NCI-H69 (cell line): Measurements from ENCODE around the gene PHACTR3.

ENCODE experiments used
- DNase-seq: peaks from one replicate; lab custom pipeline; 2025; lab: John Stamatoyannopoulos, UW

The PHACTR3 gene

DNA sequence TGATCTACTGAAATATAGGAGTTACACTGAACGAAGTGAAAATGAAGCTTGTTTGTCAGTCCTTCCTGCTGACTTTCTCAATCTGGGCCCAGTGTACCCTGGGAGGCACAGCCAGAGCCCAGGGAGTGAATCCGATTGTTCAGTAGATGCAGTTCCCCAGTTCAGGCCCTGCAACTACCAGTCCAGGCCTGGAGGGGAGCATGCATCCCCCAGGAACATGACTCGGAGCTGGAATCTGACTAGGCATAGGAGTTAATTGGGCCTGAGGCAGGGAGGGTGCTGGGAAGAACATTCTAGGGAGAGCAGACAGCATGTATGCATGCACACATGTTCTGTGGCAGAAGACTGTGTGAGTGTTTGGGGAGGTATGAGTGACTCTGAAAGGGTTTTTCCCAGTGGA, 42.1 kb downstream of the PHACTR3 start:
- DNase-seq: no peak

DNA sequence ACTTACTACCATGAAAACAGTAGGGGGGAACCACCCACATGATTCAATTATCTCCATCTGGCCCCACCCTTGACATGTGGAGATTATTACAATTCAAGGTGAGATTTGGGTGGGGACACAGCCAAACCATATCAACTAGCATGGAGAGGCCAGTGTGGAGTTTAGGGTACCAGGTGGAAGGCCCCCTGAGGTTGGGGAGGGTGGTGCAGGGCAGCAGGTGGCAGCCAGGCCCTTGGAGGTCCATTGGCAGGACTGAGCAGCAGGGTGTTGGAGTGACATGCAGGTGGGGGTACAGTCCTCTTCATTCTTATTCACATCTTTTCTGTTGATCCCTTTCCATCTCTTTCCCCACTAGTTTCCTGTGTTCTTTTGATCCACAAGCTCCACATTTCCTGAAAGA, 42.9 kb downstream of the PHACTR3 start:
- DNase-seq: no peak

DNA sequence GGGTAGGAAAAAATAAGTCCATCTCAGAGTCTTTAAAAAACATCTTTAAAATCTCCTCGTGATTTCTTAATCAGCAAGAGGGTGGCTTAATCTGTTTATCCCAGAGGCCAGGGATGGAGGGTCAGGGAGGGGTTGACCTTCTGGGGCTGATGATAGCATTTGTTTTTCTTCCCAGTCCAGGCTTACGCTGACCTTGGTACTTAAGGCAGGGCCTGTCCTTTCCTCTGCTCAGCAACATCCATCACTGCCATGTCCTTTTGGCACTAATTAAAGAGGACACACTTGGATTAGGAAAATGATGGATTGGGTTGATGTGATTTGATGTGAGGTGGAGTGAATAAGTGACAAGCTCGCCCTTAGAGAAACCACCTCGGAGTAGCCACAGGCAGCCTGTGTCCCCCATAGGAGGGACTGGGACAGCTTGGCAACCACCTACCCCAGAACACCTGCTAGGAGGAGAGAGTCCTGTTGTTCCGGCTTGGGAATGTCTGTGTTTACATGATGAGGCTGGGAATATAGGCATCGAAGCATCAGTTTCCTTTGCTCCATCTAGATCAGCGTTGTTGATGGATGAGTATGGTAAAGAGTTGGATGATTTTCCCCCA, 44.2 kb downstream of the PHACTR3 start:
- DNase-seq: no peak

DNA sequence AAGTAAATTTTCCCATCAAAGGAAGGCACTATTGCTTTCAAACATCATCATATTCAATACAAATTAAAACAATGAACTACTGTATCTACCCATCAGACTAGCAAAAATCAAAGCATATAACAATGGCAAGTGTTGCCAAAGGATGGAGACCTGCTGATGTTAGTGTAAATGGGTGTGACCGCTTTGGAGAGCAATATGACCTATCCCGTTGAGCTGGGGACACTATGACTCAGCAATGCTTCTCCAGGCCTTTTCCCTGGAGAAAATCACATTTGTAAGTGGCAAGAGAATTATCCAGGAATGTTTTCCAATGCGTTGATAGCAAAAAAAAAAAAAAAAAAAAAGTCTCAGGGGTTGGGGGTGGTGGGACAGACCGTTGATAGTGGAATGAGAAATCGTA, 46.1 kb downstream of the PHACTR3 start:
- DNase-seq: no peak

DNA sequence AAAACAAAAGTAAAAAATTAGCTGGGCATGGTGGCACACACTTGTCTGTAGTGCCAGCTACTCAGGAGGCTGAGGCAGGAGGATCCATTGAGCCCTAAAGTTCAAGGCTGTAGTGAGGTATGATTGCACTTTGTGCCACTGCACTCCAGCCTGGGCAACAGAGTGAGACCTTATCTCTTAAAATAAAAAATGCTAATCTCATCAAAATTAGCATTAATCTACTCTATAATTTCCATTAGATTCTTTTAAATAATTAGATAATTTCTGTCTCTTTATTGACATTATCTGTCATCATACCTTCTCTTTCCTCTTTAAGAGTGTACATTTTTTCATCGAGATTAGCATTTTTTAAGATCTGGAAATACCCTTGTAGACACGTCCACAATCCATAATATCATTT, 48.0 kb downstream of the PHACTR3 start:
- no peak for DNase-seq

DNA sequence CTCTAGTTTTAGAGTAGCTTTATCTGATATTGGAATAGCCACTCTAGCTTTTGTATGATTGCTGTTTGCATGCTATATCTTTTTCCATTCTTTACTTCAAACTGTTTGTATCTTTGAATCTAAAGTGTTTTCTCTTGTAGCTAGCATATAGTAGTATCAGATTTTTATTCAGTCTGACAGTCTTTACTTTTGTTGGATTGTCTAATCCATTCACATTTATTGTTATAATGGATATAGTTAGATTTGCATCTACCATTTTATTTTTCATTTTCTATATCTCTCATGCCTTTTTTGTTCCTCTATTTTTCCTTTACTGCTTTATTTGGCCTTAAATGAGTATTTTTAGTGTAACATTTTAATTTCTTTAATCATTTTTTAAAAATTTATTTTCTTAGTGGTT, 52.1 kb downstream of the PHACTR3 start:
- no peak for DNase-seq

DNA sequence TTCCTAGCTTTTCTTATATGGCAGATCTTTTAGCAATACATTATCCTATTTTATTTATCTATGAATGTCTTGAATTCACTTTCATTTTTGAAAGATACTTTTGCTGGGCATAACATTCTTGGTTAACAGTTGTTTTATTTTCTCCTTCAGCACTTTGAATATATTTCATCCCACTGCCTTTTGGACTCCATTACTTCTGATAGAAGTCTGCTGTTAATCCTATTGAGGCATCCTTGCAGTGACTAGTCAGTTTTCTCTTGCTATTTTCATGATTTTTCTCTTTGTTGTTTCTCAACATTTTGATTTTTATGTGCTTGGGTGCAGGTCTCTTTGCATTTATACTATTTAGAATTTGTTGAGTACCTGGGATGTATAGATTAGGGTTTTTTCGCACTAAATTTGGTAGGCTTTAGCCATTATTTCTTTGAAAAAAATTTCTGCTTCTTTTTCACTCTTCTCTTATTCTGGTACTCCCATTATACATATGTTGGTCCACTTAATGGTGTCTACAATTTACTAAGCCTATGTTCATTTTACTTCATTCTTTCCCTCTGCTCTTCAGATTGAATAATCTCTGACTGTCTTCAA, 53.2 kb downstream of the PHACTR3 start:
- no peak for DNase-seq

DNA sequence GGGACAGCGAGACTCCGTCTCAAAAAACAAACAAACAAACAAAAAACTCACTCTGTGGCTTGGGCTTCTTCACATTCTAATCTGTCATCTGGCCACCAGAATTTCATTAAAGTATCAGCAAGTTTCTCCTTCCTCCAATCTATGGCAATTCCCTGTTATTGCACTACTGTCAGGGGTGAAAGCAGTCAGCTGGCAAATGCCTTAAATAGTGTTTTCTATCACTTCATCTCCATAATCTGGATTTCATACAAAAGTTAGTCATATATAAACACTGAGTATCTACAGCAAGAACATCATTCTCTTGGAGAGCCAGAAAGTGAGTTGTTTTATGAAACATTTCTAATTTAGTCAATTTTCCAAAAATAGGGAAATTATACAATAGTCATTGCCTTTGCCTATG, 56.1 kb downstream of the PHACTR3 start:
- no peak for DNase-seq

DNA sequence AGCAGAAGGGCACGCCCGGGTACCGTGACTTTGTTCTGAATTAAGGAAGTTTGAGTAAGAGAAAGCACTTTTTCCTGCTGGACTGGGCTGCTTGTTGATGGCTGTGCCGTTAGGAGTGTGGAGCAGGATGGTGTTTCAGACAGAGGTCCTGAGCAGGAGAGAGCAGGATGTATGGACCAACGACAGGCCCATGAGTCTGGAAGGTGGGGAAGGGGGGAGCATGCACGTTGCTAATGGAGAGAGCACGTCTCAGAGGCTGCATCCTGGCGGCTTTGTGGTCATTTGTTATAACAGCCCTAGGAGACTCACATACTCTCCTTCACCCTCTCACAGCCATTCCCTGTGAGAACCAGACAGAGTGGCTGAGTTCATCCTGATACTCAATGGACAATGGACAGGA, 56.8 kb downstream of the PHACTR3 start:
- DNase-seq: no peak

DNA sequence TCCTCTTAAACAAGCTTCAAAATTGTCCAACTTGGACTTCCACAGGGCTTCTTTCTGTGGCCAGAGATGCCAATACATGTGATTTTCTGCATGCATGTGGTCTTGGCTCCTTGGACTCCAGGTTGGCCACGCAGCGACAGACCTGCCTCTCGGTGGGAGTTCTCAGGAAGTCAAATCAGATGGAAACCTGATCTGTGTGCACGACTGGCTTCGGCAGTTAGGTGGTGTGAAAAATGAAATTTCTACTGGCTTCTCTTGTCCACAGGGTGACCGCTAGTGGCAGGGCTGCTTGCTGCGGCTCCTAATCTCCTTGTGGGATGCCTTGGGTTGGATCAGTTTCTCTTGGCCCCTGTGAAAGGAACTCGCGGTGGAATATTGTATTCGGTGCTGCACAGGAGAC, 57.3 kb downstream of the PHACTR3 start:
- DNase-seq: no peak

DNA sequence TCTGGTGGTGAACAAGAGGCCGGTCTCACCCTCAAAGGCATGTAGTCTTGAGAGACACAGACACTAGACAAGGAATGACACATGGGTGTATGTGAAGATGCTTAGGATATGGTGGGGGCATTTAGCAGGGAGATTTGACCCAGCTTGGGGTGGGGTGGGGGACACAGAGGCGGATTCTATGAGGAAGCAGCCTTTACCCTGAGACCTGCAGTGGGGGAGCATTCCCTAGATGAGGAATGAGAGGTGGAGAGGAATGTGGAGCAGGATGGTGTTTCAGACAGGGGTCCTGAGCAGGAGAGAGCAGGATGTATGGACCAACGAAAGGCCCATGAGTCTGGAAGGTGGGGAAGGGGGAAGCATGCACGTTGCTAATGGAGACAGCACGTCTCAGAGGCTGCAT, 57.8 kb downstream of the PHACTR3 start:
- DNase-seq: no peak

DNA sequence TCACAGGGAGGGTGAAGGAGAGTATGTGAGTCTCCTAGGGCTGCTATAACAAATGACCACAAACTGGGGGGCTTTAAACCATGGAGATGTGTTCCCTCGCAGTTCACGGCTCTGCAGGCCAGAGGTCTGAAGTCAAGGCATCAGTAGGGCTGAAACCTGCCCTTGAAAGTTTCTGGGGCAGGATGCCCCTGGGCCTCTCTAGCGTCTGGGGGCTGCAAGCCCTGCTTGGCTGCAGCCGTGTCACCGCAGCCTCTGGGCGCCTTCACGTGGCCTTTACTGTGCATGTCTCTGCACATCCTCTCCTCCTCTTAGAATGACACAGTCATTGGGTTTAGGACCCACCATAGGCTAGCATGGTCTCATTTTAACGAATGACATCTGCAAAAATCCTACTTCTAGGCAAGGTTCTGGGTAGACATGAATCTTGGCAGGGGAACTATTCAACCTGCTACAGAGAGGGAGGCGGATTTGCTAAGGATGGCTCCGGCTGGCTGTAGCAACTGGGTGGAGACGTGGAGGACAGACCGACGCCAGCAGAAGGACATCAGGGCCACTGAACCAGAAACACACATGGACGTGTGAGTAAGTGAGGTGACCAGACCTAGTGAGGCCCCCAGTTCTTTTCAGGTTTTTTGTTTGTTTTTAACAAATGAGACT, 58.6 kb downstream of the PHACTR3 start:
- DNase-seq: no peak

DNA sequence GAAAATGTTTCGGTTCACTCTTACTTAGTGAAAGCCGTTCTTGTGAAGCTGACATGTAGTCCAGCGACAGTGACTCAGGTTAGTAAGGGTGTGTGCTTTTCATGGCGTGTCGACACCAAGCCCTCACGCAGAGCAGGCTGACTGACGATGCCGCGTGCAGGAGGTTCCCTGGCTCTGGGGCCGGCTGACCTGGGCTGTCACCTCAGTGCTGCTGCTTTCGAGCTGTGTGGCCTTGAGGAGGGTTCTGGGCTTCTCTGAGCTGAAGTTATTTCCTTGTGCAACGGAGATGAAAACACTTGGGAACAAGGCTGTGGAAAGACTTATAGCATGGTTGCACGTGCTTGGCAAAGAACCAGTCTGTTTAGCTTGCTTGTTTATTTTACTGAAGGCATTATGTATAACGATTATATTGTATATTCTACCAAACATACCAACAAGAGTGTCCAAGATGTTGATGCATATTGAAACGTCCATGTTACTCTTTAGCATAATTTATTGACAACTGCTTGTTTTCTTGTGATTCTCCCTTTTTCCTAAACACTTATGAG, 59.2 kb downstream of the PHACTR3 start:
- DNase-seq: no peak

DNA sequence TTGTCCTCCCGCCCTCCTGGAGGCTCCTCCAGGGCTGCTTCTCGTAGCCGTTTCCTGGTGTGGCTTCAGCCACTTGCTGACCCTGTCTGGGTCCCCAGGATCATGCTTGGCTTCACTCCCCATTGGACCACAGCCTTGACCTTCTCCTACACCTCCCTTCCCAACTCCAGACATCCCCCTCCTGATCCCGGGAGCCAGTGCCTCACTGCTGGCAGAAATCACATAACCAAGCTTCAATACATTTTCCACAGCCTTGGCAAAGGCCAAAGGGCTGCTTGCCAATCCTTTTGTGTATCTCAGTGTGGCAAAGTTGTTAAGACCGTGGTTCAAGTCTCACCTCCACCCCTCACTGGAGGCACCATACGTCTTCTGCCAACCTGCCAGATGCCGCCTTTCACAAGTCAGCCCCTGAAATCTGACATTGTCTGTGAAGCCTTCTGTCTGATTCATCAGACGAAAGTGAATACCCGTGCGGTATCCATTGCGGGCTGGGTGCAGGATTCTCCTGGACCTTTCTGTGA, 60.1 kb downstream of the PHACTR3 start:
- DNase-seq: no peak

DNA sequence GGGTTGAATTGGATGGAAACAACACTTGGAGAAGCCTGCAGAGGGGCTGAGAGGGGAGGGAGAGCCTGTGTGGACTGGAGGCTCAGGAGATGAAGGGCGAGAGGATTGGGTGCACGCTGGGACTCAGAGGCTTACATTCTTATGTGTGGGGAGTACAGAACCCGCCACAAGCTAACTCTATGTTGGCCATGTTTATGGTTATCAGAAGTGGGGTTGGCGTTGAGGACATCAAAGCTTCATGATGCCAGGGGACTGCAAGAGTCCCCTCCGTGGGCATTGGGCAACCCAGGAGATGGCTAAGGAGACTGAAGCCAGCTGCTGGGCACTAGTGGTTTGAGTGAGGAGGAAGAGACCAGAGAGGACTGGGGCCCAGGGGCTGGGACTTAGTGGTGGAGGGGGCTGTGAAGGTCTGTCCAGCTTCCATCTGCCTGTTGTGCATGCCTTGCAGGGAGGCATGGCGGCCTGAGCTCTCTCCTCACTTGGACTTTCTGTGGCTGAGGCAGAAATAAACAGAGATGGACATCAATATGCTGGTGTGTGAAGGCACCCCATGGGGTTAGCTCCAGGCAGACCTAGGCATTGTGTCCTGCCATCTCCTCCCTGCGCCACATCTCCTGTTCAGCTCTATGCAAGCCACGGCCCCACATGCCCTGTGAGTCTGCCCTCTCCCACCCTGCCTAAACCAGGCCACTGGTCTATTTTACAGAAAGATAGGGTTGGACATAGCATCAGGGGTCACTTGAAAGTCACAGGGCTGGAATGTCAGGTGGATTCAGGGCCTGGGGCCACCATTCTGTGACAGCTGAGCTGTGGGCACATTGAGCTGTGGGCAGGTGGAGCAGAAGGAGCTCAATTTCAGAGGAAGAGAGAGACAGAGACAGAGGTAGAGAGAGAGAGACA, 61.6 kb downstream of the PHACTR3 start:
- no peak for DNase-seq

DNA sequence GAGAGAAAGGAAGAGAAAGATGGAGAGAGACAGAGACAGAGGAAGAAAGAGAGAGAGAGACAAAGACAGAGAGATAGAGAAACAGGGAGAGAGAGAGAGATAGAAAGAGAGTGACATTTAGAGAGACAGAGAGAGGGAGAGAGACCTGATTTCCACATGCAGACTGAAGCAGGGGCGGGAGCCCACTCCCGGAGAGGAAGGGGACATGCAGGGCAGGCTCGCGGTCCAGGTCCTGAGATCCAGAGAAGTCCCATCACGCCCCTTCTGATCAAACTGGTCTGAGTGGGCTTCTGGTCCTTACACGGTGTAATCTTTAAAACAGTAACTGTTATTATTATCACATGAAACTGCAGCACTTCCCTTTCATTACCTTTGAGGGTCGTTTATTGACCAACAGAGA, 62.2 kb downstream of the PHACTR3 start:
- DNase-seq: no peak

DNA sequence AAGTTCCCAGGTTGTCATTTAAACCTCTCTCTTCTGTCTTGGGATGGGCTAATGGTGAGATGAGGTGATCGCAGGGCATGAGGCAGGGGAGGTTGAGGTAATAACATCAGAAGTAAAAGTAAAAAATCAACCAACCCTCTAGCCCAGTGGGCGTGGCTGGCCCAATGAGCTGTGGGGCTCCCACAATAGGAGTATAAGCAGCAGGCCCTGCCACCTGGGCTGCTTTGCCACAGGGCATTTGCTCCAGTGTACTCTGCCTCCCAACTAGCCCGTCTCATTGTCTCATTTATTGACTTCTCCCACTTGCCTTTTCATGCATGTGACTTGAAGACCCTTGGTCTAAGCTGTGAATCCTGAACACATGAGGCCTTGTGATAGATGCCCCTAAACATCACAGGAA, 62.8 kb downstream of the PHACTR3 start:
- no peak for DNase-seq

DNA sequence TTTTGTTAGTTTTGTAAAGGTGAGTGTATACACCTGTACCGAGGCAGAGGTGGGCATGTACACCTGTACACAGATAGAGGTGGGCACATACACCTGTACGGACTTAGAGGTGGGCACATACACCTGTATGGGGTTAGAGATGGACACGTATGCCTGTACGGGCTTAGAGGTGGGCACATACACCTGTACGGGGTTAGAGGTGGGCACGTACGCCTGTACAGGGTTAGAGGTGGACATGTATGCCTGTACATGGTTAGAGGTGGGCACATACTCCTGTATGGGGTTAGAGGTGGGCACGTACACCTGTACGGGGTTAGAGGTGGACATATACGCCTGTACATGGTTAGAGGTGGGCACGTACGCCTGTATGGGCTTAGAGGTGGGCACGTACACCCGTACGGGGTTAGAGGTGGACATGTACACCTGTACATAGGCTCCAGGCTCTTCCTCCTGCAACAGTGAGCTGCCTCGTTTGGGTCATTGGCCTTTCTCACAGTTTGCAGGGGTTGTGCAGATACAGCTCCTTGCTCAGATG, 63.7 kb downstream of the PHACTR3 start:
- no peak for DNase-seq

DNA sequence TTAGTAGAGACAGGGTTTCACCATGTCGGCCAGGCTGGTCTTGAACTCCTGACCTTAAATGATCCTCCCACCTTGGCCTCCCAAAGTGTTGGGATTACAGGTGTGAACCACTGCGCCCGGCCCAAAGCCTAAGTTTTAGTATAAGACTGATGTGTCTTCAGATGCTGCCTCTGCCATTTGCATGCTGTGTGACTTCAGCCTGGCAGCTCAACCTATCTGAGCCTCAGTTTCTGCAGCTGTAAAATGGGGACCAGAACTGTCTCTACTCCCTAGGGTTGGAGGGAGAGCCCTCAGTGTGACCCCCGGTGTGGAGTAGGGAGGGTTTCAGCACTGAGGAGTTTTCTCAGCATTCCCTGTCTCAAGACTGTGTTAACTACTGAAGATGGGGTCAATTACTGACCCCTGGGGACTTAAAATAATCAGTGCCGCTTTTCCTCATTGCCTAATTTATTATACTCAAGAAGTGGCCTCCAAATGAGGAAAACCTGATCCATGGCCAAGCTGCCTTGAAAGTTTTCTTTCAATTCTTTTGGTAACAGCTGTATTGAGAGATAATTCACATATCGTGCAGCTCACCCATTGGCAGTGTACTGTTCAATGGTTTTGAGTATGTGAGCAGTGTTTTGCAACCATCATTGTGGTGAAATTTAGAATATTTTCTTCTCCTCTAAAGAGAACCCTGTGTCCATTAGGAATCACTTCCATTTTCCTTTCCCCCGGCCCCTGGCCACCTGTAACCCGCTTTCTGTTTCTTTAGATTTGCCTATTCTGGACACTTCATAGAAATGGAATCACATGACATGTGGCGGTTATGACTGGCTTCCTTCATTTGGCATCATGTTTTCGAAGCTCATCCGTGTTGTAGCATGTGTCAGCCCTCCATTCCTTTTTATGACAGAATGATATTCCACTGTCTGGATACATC, 64.8 kb downstream of the PHACTR3 start:
- no peak for DNase-seq

DNA sequence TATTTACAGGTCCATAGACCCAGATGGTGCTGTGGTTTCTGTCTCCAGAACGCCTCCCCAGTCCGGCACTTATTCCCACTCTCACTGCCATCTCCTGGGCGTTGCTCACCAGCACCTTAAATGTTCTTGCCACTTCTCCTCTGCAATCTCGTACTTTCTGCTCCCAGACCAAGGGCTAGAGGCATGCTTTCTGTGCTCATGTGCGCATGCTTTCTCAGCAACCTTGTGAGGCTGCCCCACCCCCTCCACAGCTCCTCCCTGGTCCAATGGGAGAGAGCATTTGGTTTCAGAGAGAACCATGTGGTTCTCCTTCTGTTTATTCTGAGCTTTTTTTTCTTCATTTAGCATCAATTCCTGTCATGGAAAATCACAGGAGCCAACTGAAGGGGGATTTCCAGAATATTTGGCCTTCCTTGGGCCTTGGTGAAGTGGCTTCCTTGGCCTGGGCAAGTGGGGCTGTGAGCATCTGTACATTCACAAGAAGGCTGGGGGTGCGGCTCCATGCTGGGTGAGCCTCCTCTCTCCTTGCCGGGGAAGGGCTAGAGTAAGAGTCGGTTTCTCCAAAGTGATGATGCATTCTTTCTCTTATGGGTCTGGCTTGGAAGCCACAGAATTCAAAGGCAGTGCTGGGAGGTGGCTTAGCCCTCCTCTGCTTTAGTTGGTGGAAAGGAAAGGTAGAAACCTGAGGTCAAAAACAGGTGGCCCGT, 66.6 kb downstream of the PHACTR3 start:
- no peak for DNase-seq
